HepG2 (cell line): ENCODE measurements around the gene YPEL3. TPM values are rescaled to one million over a fixed set of nuclear protein-coding genes. Genes with fewer than 3 reads are reported as not detected.

ENCODE experiments used
- CENPT ChIP-seq: sonication (generic); formaldehyde crosslinking; IDR thresholded peaks from 2 replicates; pipeline ENCODE4 v1.8.0; 2022; ENCODE audit warnings: low read depth, mild to moderate bottlenecking, moderate library complexity, missing genetic modification reagents
- HMGA1 ChIP-seq: sonication (generic); formaldehyde crosslinking; conservative IDR thresholded peaks from 2 replicates; pipeline ENCODE4 v1.4.0; 2020; ENCODE audit warnings: missing genetic modification reagents
- HNF1B ChIP-seq: sonication (generic); formaldehyde crosslinking; IDR thresholded peaks from 2 replicates; pipeline ENCODE4 v1.5.1; 2020; ENCODE audit warnings: mild to moderate bottlenecking, moderate library complexity, missing genetic modification reagents
- IRF9 ChIP-seq: sonication (generic); formaldehyde crosslinking; IDR thresholded peaks from 2 replicates; pipeline ENCODE4 v1.8.0; 2022; ENCODE audit warnings: missing genetic modification reagents, mild to moderate bottlenecking, borderline replicate concordance
- PHF21A ChIP-seq: sonication (generic); formaldehyde crosslinking; IDR thresholded peaks from 2 replicates; pipeline ENCODE4 v1.5.0; 2020; ENCODE audit warnings: mild to moderate bottlenecking, missing genetic modification reagents
- POGZ ChIP-seq: sonication (generic); formaldehyde crosslinking; IDR thresholded peaks from 2 replicates; pipeline ENCODE4 v1.4.0; 2020; ENCODE audit warnings: mild to moderate bottlenecking, missing genetic modification reagents
- SAFB2 ChIP-seq: sonication (generic); formaldehyde crosslinking; IDR thresholded peaks from 2 replicates; pipeline ENCODE4 v1.5.1; 2020; ENCODE audit warnings: missing genetic modification reagents, low read depth, mild to moderate bottlenecking, borderline replicate concordance
- TBX2 ChIP-seq: sonication (generic); formaldehyde crosslinking; IDR thresholded peaks from 2 replicates; pipeline ENCODE4 v1.5.0; 2020; ENCODE audit warnings: missing genetic modification reagents, mild to moderate bottlenecking, borderline replicate concordance
- TEAD3 ChIP-seq: optimal IDR thresholded peaks from 2 replicates; pipeline ENCODE3; 2016; ENCODE audit warnings: borderline replicate concordance
- TGIF2 ChIP-seq: IDR thresholded peaks from 2 replicates; pipeline ENCODE4 v1.6.1; 2016; ENCODE audit warnings: control low read depth, missing compliant biosample characterization
- U2AF2 ChIP-seq: fragments of 200-400 bp; formaldehyde crosslinking; IDR thresholded peaks from 2 replicates; pipeline ENCODE4 v1.6.1; 2017; ENCODE audit warnings: low read depth, mild to moderate bottlenecking, low read length
- YY1 ChIP-seq: IDR thresholded peaks from 2 replicates; pipeline ENCODE4 v1.6.1; 2011; ENCODE audit warnings: low read length, low read depth, moderate library complexity, mild to moderate bottlenecking; ENCODE audit not compliant: insufficient read depth, insufficient replicate concordance
- ZBTB20 ChIP-seq: sonication (generic); formaldehyde crosslinking; IDR thresholded peaks from 2 replicates; pipeline ENCODE4 v1.8.1; 2023; ENCODE audit warnings: missing genetic modification reagents, low read depth, mild to moderate bottlenecking, borderline replicate concordance
- ZBTB34 ChIP-seq: sonication (generic); formaldehyde crosslinking; IDR thresholded peaks from 2 replicates; pipeline ENCODE4 v1.8.0; 2022; ENCODE audit warnings: mild to moderate bottlenecking, missing genetic modification reagents
- ZNF512B ChIP-seq: sonication (generic); formaldehyde crosslinking; IDR thresholded peaks from 2 replicates; pipeline ENCODE4 v1.5.1; 2020; ENCODE audit warnings: missing genetic modification reagents, mild to moderate bottlenecking, borderline replicate concordance
- ZNF773 ChIP-seq: sonication (generic); formaldehyde crosslinking; IDR thresholded peaks from 2 replicates; pipeline ENCODE4 v1.4.0; 2020; ENCODE audit warnings: missing genetic modification reagents, borderline replicate concordance
- ZSCAN5A ChIP-seq: sonication (generic); formaldehyde crosslinking; IDR thresholded peaks from 2 replicates; pipeline ENCODE4 v1.8.0; 2022; ENCODE audit warnings: mild to moderate bottlenecking, missing genetic modification reagents, borderline replicate concordance
- polyA plus RNA-seq, 8 experiments: library from polyadenylated mRNA; depleted of rRNA in 3 of 8; stranded (reverse) in 7 of 8; unstranded in 1 of 8; fragments of >200 nt; fragmentation: Illumina TruSeq in 4 of 8; extraction: Trizol in 4 of 8; gene quantifications; 2 replicates each; pipeline versions ENCODE4 v1.2.1 to v1.2.3, GENCODE V29; 2011 to 2016; ENCODE audit warnings: low read depth in 4 of 8, missing spikeins in 1 of 8, mixed read lengths in 1 of 8; ENCODE audit not compliant: insufficient read depth in 1 of 8
- total RNA-seq, 5 experiments: library from RNA; depleted of rRNA; stranded (reverse); fragments of >200 nt; fragmentation: Illumina TruSeq; extraction: Trizol; gene quantifications; 2 replicates each; pipeline ENCODE4 v1.2.3, GENCODE V29; 2016; ENCODE audit warnings: low read depth in 1 of 5

The YPEL3 gene
- total and polyA plus RNA-seq, 2 of the 13 experiments (the other 11 are each of a cell fraction or from before 2014, with no cell fraction given): 5.4 to 47.0 TPM

GRCh38 chr16:30112197-30113030 lies 16.4 kb upstream of the YPEL3 start (continued):
- TF ChIP-seq HNF1B (CRISPR knock-in tag): peak; percentile 67; the same call in 1 of the 2 replicates
- no peak for TF ChIP-seq U2AF2
- TF ChIP-seq SAFB2 (CRISPR knock-in tag): peak; percentile 72; the same call in 1 of the 2 replicates
- 0 out of 2 replicates have a peak, but pooled peaks have one; percentile 22 for TF ChIP-seq ZSCAN5A (CRISPR knock-in tag)
- TF ChIP-seq POGZ: peak; percentile 83
- TF ChIP-seq ZNF773 (CRISPR knock-in tag): peak; percentile 80; the same call in 1 of the 2 replicates
- TF ChIP-seq TGIF2: no peak; the same call in 1 of the 2 replicates
- peak; percentile 18; the same call in 1 of the 2 replicates for TF ChIP-seq ZNF512B (CRISPR knock-in tag)
- TF ChIP-seq HMGA1 (CRISPR knock-in tag): no peak
- TF ChIP-seq PHF21A (CRISPR knock-in tag): peak; percentile 93
- TF ChIP-seq ZBTB34 (CRISPR knock-in tag): 0 out of 2 replicates have a peak, but pooled peaks have one; percentile 11
- peak; percentile 74; the same call in 1 of the 2 replicates for TF ChIP-seq ZBTB20 (CRISPR knock-in tag)
- peak; percentile 93 for TF ChIP-seq TEAD3 (CRISPR knock-in tag)
- TF ChIP-seq IRF9: peak; percentile 86; the same call in 1 of the 2 replicates
- TF ChIP-seq CENPT (CRISPR knock-in tag): peak; percentile 93
- TF ChIP-seq TBX2 (CRISPR knock-in tag): peak; percentile 59; the same call in 1 of the 2 replicates
- TF ChIP-seq YY1: peak; percentile 85
